Esophagus squamous epithelium (tissue), 4 donors: ENCODE results near the gene PCDHGA6.

Source experiments
- CTCF ChIP-seq, 6 experiments: fragments of 450-650 bp in 4 of 6; fragments of 200-600 bp in 2 of 6; sonication (generic) in 2 of 6; IDR thresholded peaks; one replicate each; pipeline ENCODE4 v1.5.1; 2016 to 2019; ENCODE audit warnings: antibody characterized with exemption in 6 of 6, mild to moderate bottlenecking in 4 of 6, moderate library complexity in 4 of 6
- POLR2A ChIP-seq, 4 donors: fragments of 450-650 bp; IDR thresholded peaks; one replicate each; pipeline ENCODE4 v1.6.1; 2017; ENCODE audit warnings: antibody characterized with exemption in 4 of 4, mild to moderate bottlenecking in 4 of 4, moderate library complexity in 3 of 4

GRCh38 chr5:141411575-141411974 lies 37.9 kb downstream of the PCDHGA6 start:
- TF ChIP-seq CTCF (IDR thresholded peaks at IDR 0.05) (no peak), POLR2A (IDR thresholded peaks at IDR 0.05) (no peak)
